Measurements from ENCODE around the gene TARP.
A peak's percentile ranks its signal among the peaks of the same experiment; 100 is the strongest.

TARP gene

GRCh38 chr7:38273286-38273995, at the start of gene TARP:
Gene TARP (minus strand): TSS chr7:38273636.
- ATAC-seq = no peak

- no peak for ATAC-seq
Measured at GRCh38 chr7:38323156-38323555, 49.7 kb upstream of the TARP start.

- no peak for ATAC-seq
Measured at GRCh38 chr7:38322461-38322860, 49.0 kb upstream of the TARP start.

GRCh38 chr7:38321967-38322366, 48.5 kb upstream of the TARP start:
- no peak for ATAC-seq

- no peak for ATAC-seq
Measured at GRCh38 chr7:38321515-38321944, 48.1 kb upstream of the TARP start.

GRCh38 chr7:38321050-38321449, 47.6 kb upstream of the TARP start:
- no peak for ATAC-seq

- ATAC-seq = no peak
Measured at GRCh38 chr7:38319873-38320272, 46.4 kb upstream of the TARP start.

- ATAC-seq = peak; percentile 61
Measured at GRCh38 chr7:38318803-38319416, 45.5 kb upstream of the TARP start.

GRCh38 chr7:38318241-38318640, 44.8 kb upstream of the TARP start:
- ATAC-seq = no peak

- no peak for ATAC-seq
Measured at GRCh38 chr7:38317515-38317914, 44.1 kb upstream of the TARP start.

GRCh38 chr7:38316733-38317360, 43.4 kb upstream of the TARP start:
- no peak for ATAC-seq

GRCh38 chr7:38315410-38315809, 42.0 kb upstream of the TARP start:
- ATAC-seq = no peak

GRCh38 chr7:38312821-38313220, 39.4 kb upstream of the TARP start:
- ATAC-seq = no peak

GRCh38 chr7:38311329-38311937, 38.0 kb upstream of the TARP start:
- ATAC-seq = no peak

GRCh38 chr7:38310591-38311101, 37.2 kb upstream of the TARP start:
- ATAC-seq = no peak

GRCh38 chr7:38309555-38309954, 36.1 kb upstream of the TARP start:
- ATAC-seq = no peak

GRCh38 chr7:38308140-38308539, 34.7 kb upstream of the TARP start:
- ATAC-seq = no peak

- ATAC-seq = no peak
Measured at GRCh38 chr7:38307640-38308039, 34.2 kb upstream of the TARP start.

GRCh38 chr7:38306914-38307313, 33.5 kb upstream of the TARP start:
- ATAC-seq = no peak

- no peak for ATAC-seq
Measured at GRCh38 chr7:38306171-38306570, 32.7 kb upstream of the TARP start.

- ATAC-seq = no peak
Measured at GRCh38 chr7:38303866-38304265, 30.4 kb upstream of the TARP start.

GRCh38 chr7:38300175-38300574, 26.7 kb upstream of the TARP start:
- ATAC-seq = no peak

GRCh38 chr7:38299275-38299931, 26.0 kb upstream of the TARP start:
- ATAC-seq = no peak
